Trophoblast cell (in vitro differentiated cells and primary cell): ENCODE data around the gene MSH5.
A peak's percentile ranks its signal among the peaks of the same experiment; 100 is the strongest.

Source experiments
- DNase-seq, 2 donors: peaks; one replicate each; pipeline ENCODE4 v3.0.0-alpha.2; 2016
- H2AFZ ChIP-seq: 2 replicates; pipeline ENCODE4 v1.6.1; 2013; ENCODE audit warnings: low read length, moderate library complexity, mild to moderate bottlenecking; ENCODE audit not compliant: insufficient read depth, poor library complexity
- H2AK5ac ChIP-seq: 2 replicates; pipeline ENCODE4 v1.6.1; 2013; ENCODE audit warnings: mild to moderate bottlenecking, low read length
- H2BK120ac ChIP-seq: 2 replicates; pipeline ENCODE4 v1.6.1; 2013; ENCODE audit warnings: low read length, mild to moderate bottlenecking, moderate library complexity; ENCODE audit not compliant: insufficient read depth, poor library complexity
- H2BK12ac ChIP-seq: 2 replicates; pipeline ENCODE4 v1.6.1; 2013; ENCODE audit warnings: mild to moderate bottlenecking, low read length, moderate library complexity
- H2BK5ac ChIP-seq: 2 replicates; pipeline ENCODE4 v1.6.1; 2013; ENCODE audit warnings: low read length, low read depth, moderate library complexity, mild to moderate bottlenecking; ENCODE audit not compliant: poor library complexity
- H3K14ac ChIP-seq: 2 replicates; pipeline ENCODE4 v1.6.1; 2013; ENCODE audit warnings: mild to moderate bottlenecking, low read length
- H3K18ac ChIP-seq: 2 replicates; pipeline ENCODE4 v1.6.1; 2013; ENCODE audit warnings: mild to moderate bottlenecking, low read length
- H3K23ac ChIP-seq: 2 replicates; pipeline ENCODE4 v1.6.1; 2013; ENCODE audit warnings: low read length
- H3K27ac ChIP-seq: 2 replicates; pipeline ENCODE4 v1.5.1; 2013; ENCODE audit warnings: low read depth, mild to moderate bottlenecking, inconsistent platforms, low read length, moderate library complexity
- H3K27me3 ChIP-seq: 2 replicates; pipeline ENCODE4 v1.6.1; 2013; ENCODE audit warnings: inconsistent platforms, mild to moderate bottlenecking, low read length, moderate library complexity; ENCODE audit not compliant: insufficient read depth
- H3K36me3 ChIP-seq, 2 experiments: 1 replicate in 1 of 2; 2 replicates in 1 of 2; pipeline ENCODE4 v1.6.1; 2013; ENCODE audit warnings: low read length in 2 of 2, mild to moderate bottlenecking in 2 of 2, moderate library complexity in 1 of 2; ENCODE audit not compliant: insufficient read depth in 2 of 2, control insufficient read depth in 1 of 2
- H3K4ac ChIP-seq: 2 replicates; pipeline ENCODE4 v1.6.1; 2013; ENCODE audit warnings: low read depth, mild to moderate bottlenecking, low read length, moderate library complexity
- H3K4me1 ChIP-seq, 2 experiments: 1 replicate in 1 of 2; 2 replicates in 1 of 2; pipeline ENCODE4 v1.6.1; 2013; ENCODE audit warnings: low read length in 2 of 2, mild to moderate bottlenecking in 2 of 2, moderate library complexity in 1 of 2; ENCODE audit not compliant: insufficient read depth in 2 of 2, control insufficient read depth in 1 of 2
- H3K4me2 ChIP-seq: 2 replicates; pipeline ENCODE4 v1.6.1; 2013; ENCODE audit warnings: inconsistent platforms, mild to moderate bottlenecking, low read length, moderate library complexity
- H3K4me3 ChIP-seq: 2 replicates; pipeline ENCODE4 v1.5.1; 2013; ENCODE audit warnings: mild to moderate bottlenecking, low read depth, low read length, inconsistent platforms
- H3K79me1 ChIP-seq: one replicate; pipeline ENCODE4 v1.6.1; 2013; ENCODE audit warnings: low read length
- H3K79me2 ChIP-seq: 2 replicates; pipeline ENCODE4 v1.6.1; 2013; ENCODE audit warnings: low read length, mild to moderate bottlenecking; ENCODE audit not compliant: control insufficient read depth, insufficient read depth, poor library complexity
- H3K9ac ChIP-seq: 2 replicates; pipeline ENCODE4 v1.6.1; 2013; ENCODE audit warnings: mild to moderate bottlenecking, low read length
- H3K9me3 ChIP-seq: 2 replicates; pipeline ENCODE4 v1.6.1; 2013; ENCODE audit warnings: low read depth, mild to moderate bottlenecking, control low read depth, inconsistent platforms, low read length; ENCODE audit not compliant: insufficient read depth
- H4K12ac ChIP-seq: 2 replicates; pipeline ENCODE4 v1.6.1; 2013; ENCODE audit warnings: low read depth, mild to moderate bottlenecking, low read length, moderate library complexity
- H4K8ac ChIP-seq: 2 replicates; pipeline ENCODE4 v1.6.1; 2013; ENCODE audit warnings: low read depth, mild to moderate bottlenecking, low read length, moderate library complexity
- H4K91ac ChIP-seq: one replicate; pipeline ENCODE4 v1.6.1; 2013; ENCODE audit warnings: low read depth, mild to moderate bottlenecking, low read length, moderate library complexity
- WGBS: extraction: QIAGEN DNeasy Blood & Tissue Kit; methylation state at CpG from one replicate; pipeline ENCODE4 v1.1.7; 2013; ENCODE audit warnings: missing lambda C conversion rate; ENCODE audit not compliant: insufficient read length, insufficient coverage; ENCODE audit errors: extremely low coverage; 5-methylcytosine and 5-hydroxymethylcytosine counted together

Gene MSH5

GRCh38 chr6:31781244-31782125 lies 41.7 kb downstream of the MSH5 start:
- no CpG with 5 or more reads among the region's 23 CpGs for WGBS

DNA sequence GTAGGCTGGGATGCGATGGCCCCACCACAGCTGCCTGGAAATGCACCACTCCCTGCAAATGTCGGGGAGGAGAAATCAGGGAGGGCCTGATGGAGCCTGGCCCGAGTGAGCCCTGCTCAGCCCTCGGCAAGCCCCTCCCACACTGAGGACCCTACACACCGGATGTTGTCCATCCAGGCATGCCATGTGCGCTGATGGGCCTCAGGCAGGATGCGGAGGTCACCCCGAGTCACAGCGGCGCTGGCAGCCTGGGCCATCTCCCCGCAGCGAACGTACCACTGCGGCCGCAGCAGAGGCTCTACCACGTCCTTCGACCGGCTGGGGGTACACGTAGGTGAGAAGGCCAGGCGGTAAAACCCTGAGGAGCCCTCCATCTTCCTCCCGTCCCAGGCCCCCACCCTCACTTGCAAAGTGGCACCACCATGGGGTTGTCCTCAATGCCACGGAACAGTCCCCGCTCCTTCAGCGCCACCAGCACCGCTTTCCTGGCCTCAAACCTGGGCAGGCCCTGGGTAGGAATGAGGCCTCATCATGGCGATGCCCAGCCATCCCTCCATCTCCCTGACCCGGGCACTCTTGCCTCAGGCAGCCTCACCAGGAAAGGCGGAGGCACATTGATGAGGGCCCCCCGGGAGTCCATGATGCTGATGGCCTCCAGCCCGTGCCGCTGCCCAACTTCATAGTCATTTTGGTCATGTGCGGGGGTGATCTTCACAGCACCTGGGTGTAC lies 42.5 kb downstream of the MSH5 start:
- no peak overlapping the region for H4K91ac ChIP-seq
- H3K79me2 ChIP-seq = no peaks in the 10 kb centered on the region
- H2AFZ ChIP-seq = no peak overlapping the region
- no peak overlapping the region for H3K4me2 ChIP-seq
- H3K23ac ChIP-seq = no peak overlapping the region
- H3K14ac ChIP-seq = no peak overlapping the region
- no peak overlapping the region for H2BK12ac ChIP-seq
- H3K36me3 ChIP-seq = peaks cover 74 to 76% of the 10 kb centered on the region in 2 experiments
- no peaks in the 10 kb centered on the region for H3K9me3 ChIP-seq
- no peak overlapping the region for H3K9ac ChIP-seq
- H2BK120ac ChIP-seq = no peak overlapping the region
- no peak overlapping the region for H4K12ac ChIP-seq
- no peaks in the 10 kb centered on the region for H3K79me1 ChIP-seq
- H3K4me3 ChIP-seq = no peak overlapping the region
- no peak overlapping the region for H3K4ac ChIP-seq
- no peaks in the 10 kb centered on the region for H3K27me3 ChIP-seq
- H2BK5ac ChIP-seq = no peak overlapping the region
- no peak for DNase-seq
- no CpG with 5 or more reads among the region's 32 CpGs for WGBS
- no peak overlapping the region for H3K18ac ChIP-seq
- H3K27ac ChIP-seq = no peak overlapping the region
- H3K4me1 ChIP-seq = peaks cover 0 to 4% of the 10 kb centered on the region in 2 experiments
- H4K8ac ChIP-seq = no peak overlapping the region
- no peak overlapping the region for H2AK5ac ChIP-seq

More at GRCh38 chr6:31781244-31782125, 41.7 kb downstream of the MSH5 start:
- Histone ChIP-seq H4K12ac (no peak overlapping the region), H3K14ac (no peak overlapping the region), H4K8ac (no peak overlapping the region), H3K4me1 (peaks cover 0 to 10% of the 10 kb centered on the region in 2 experiments), H3K36me3 (peaks cover 74 to 75% of the 10 kb centered on the region in 2 experiments), H3K23ac (no peak overlapping the region), H3K4ac (no peak overlapping the region), H2AK5ac (no peak overlapping the region), H3K9ac (no peak overlapping the region), H3K4me2 (no peak overlapping the region), H2AFZ (no peak overlapping the region), H2BK12ac (no peak overlapping the region), H3K27me3 (no peaks in the 10 kb centered on the region), H2BK120ac (no peak overlapping the region), H3K27ac (no peak overlapping the region), H3K79me1 (no peaks in the 10 kb centered on the region), H3K79me2 (no peaks in the 10 kb centered on the region), H3K4me3 (no peak overlapping the region), H3K18ac (no peak overlapping the region), H4K91ac (no peak overlapping the region), H2BK5ac (no peak overlapping the region), H3K9me3 (no peaks in the 10 kb centered on the region)
- DNase-seq = no peak

DNA sequence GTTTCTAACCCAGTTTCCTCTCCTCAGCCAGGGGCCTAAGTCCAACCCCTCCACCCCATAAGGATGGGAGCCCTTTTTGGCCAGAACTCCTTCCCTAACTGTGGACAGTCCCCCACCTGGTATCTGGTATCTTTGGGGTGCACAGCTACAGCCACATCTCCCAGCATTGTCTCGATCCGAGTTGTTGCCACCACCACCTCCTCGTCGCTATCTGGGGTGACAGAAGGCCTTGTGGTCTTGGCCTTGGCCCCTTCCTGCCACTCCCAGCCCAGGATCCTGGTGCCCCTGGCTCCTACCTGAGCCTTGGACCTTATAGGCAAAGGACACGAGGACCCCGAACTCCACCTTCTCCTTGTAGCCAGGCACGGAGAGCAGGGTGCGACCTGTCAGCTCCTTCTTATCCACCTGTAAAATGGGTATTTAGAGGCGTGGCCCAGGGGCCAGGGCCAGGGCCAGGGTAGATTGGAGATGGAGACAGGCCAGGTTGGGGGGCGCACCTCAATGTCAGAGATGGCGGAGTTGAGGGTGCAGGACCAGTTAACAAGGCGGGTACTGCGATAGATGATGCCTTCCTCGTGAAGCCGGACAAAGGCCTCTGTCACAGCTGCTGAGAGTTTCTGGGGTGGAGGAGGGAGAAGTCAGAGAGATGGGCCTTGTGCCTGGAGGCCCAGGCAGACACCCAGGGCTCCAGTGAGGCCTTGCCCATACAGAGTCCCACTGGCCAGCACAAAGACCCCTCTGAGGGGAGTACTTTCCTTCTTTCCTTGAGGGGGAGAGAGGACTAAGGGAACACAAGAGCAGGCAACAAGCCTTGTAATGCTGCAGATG lies 44.5 kb downstream of the MSH5 start:
- Histone ChIP-seq H3K27ac (no peak overlapping the region), H2BK12ac (no peak overlapping the region), H3K18ac (no peak overlapping the region), H3K4me3 (no peak overlapping the region), H3K23ac (no peak overlapping the region), H3K4me1 (no peaks in the 10 kb centered on the region), H4K91ac (no peak overlapping the region), H2AFZ (no peak overlapping the region), H3K4ac (no peak overlapping the region), H3K27me3 (no peaks in the 10 kb centered on the region), H4K8ac (no peak overlapping the region), H3K4me2 (no peak overlapping the region), H3K79me2 (no peaks in the 10 kb centered on the region), H2BK5ac (no peak overlapping the region), H2BK120ac (no peak overlapping the region), H3K36me3 (peaks cover 60 to 61% of the 10 kb centered on the region in 2 experiments), H3K14ac (no peak overlapping the region), H3K9me3 (no peaks in the 10 kb centered on the region), H3K79me1 (no peaks in the 10 kb centered on the region), H4K12ac (peak overlapping the region; percentile 35), H3K9ac (no peak overlapping the region), H2AK5ac (no peak overlapping the region)
- no CpG with 5 or more reads among the region's 15 CpGs for WGBS
- DNase-seq = no peak

- no peak for DNase-seq
- no CpG with 5 or more reads among the region's 11 CpGs for WGBS
These were observed 45.7 kb downstream of the MSH5 start for GRCh38 chr6:31785475-31785874.

More at GRCh38 chr6:31785475-31785874, 45.7 kb downstream of the MSH5 start:
- H3K79me1 ChIP-seq = no peaks in the 10 kb centered on the region
- no peak overlapping the region for H2AK5ac ChIP-seq
- H3K27me3 ChIP-seq = no peaks in the 10 kb centered on the region
- no peaks in the 10 kb centered on the region for H3K79me2 ChIP-seq
- H3K36me3 ChIP-seq = peaks cover 52% of the 10 kb centered on the region in 2 experiments
- H3K27ac ChIP-seq = no peak overlapping the region
- no peak overlapping the region for H2BK12ac ChIP-seq
- H3K9me3 ChIP-seq = no peaks in the 10 kb centered on the region
- no peak overlapping the region for H3K4me2 ChIP-seq
- peak overlapping the region; percentile 26 for H3K4me3 ChIP-seq
- no peak overlapping the region for H3K9ac ChIP-seq
- no peak overlapping the region for H3K18ac ChIP-seq
- H2BK5ac ChIP-seq = no peak overlapping the region
- no peak overlapping the region for H4K8ac ChIP-seq
- H3K4ac ChIP-seq = no peak overlapping the region
- no peaks in the 10 kb centered on the region for H3K4me1 ChIP-seq
- H4K12ac ChIP-seq = no peak overlapping the region
- H2AFZ ChIP-seq = no peak overlapping the region
- no peak overlapping the region for H3K14ac ChIP-seq
- H4K91ac ChIP-seq = no peak overlapping the region
- no peak overlapping the region for H3K23ac ChIP-seq
- no peak overlapping the region for H2BK120ac ChIP-seq
